Caco-2 (cell line): ENCODE results near the gene PLA2G4B. TPM values are rescaled to one million over a fixed set of nuclear protein-coding genes. Genes with fewer than 3 reads are reported as not detected.

Experiments used
- BruUV-seq: library from RNA; stranded (reverse); fragments of 400-500 nt; replicated peaks from 2 replicates; lab custom pipeline; 2021; lab: Mats Ljungman, UMichigan
- CTCF ChIA-PET: fragments of 300-600 bp; sonication (Branson Sonifier 250); formaldehyde crosslinking; loops from one replicate; lab custom pipeline; 2022; ENCODE audit warnings: antibody characterized with exemption; lab: Charles Lee
- POLR2A ChIA-PET: fragments of 300-600 bp; sonication (Branson Sonifier 250); formaldehyde crosslinking; loops from one replicate; lab custom pipeline; 2022; ENCODE audit warnings: antibody characterized with exemption; lab: Charles Lee
- DNase-seq, 2 experiments: peaks; one replicate each; pipeline versions ENCODE4 v3.0.0 to v3.0.0-alpha.2; 2020 to 2022
- H3K27me3 ChIP-seq: replicated peaks from 2 replicates; pipeline ENCODE4 v1.6.0; 2011; ENCODE audit warnings: low read length; ENCODE audit not compliant: control insufficient read depth, insufficient read depth
- H3K36me3 ChIP-seq: 2 replicates; pipeline ENCODE4 v1.5.1; 2011; ENCODE audit warnings: low read length; ENCODE audit not compliant: control insufficient read depth, insufficient read depth
- H3K4me1 ChIP-seq: fragments of 250-450 bp; sonication (Bioruptor Pico); 2 replicates; pipeline ENCODE4 v1.5.1; 2020; ENCODE audit warnings: mild to moderate bottlenecking
- H3K4me3 ChIP-seq: 2 replicates; pipeline ENCODE4 v1.5.1; 2011; ENCODE audit warnings: low read depth, mild to moderate bottlenecking, control low read depth, low read length
- H3K9me3 ChIP-seq: fragments of 250-450 bp; sonication (Bioruptor Pico); 2 replicates; pipeline ENCODE4 v1.5.1; 2020; ENCODE audit warnings: mild to moderate bottlenecking, moderate library complexity
- H3K27ac Mint-ChIP-seq: one replicate; pipeline ENCODE4 v1.8.0; 2022; ENCODE audit warnings: mixed read lengths; ENCODE audit not compliant: unreplicated experiment
- H3K27me3 Mint-ChIP-seq: one replicate; pipeline ENCODE4 v1.8.0; 2022; ENCODE audit warnings: mixed read lengths; ENCODE audit not compliant: insufficient read depth, unreplicated experiment
- H3K36me3 Mint-ChIP-seq: one replicate; pipeline ENCODE4 v1.8.0; 2022; ENCODE audit warnings: mild to moderate bottlenecking, mixed read lengths; ENCODE audit not compliant: insufficient read depth, unreplicated experiment
- H3K4me1 Mint-ChIP-seq: one replicate; pipeline ENCODE4 v1.8.0; 2022; ENCODE audit warnings: low read depth, mixed read lengths; ENCODE audit not compliant: unreplicated experiment
- H3K4me3 Mint-ChIP-seq: one replicate; pipeline ENCODE4 v1.8.0; 2022; ENCODE audit warnings: mild to moderate bottlenecking, moderate library complexity, mixed read lengths; ENCODE audit not compliant: unreplicated experiment
- H3K9me3 Mint-ChIP-seq: one replicate; pipeline ENCODE4 v1.8.0; 2022; ENCODE audit warnings: mixed read lengths; ENCODE audit not compliant: unreplicated experiment
- CTCF ChIP-seq, 2 experiments: fragments of 200-600 bp in 1 of 2; IDR thresholded peaks; 1 replicate in 1 of 2; 2 replicates in 1 of 2; pipeline versions ENCODE4 v1.5.1 to v1.8.0; 2011 to 2022; ENCODE audit warnings: antibody characterized with exemption in 1 of 2, control low read depth in 1 of 2, inconsistent platforms in 1 of 2, low read depth in 1 of 2, low read length in 1 of 2, mild to moderate bottlenecking in 1 of 2, moderate library complexity in 1 of 2; ENCODE audit not compliant: insufficient read depth in 1 of 2, severe bottlenecking in 1 of 2, unreplicated experiment in 1 of 2
- intact Hi-C: fragments of 100-400 bp; cut with micrococcal nuclease; formaldehyde crosslinking; loops from one replicate; pipeline ENCODE4 v1.10.0; 2022; ENCODE audit not compliant: unreplicated experiment
- total RNA-seq: library from RNA; stranded (reverse); gene quantifications from 2 replicates; pipeline ENCODE4 v1.2.3, GENCODE V29; 2022

PLA2G4B gene
- total RNA-seq, 1 experiment from 2014 or later, result 6.0 TPM

GRCh38 chr15:41855261-41855961 is 16.8 kb downstream of the PLA2G4B start:
- ChIA-PET POLR2A (no interaction called here), CTCF (interaction anchor here (1.6 kb wide), 1 partner anchor 49 kb away, joined by 5 read pairs; no protein-coding TSS in a partner anchor)
- H3K36me3 ChIP-seq, result no peaks in the 10 kb centered on the region
- intact Hi-C loops, result no loop called here
- DNase-seq, result no peak
- TF ChIP-seq CTCF (IDR thresholded peaks at IDR 0.05; ENCODE audit: insufficient read depth in 1 of 2, low read depth in 1 of 2, low read length in 1 of 2, severe bottlenecking in 1 of 2, unreplicated experiment in 1 of 2), result no peak
- H3K4me3 ChIP-seq, result no peak overlapping the region
- Mint-ChIP-seq H3K4me1 (no peaks in the 10 kb centered on the region), H3K9me3 (no peaks in the 10 kb centered on the region), H3K4me3 (no peak overlapping the region), H3K27me3 (no peaks in the 10 kb centered on the region), H3K27ac (peak overlapping the region; percentile 19), H3K36me3 (peaks cover 8% of the 10 kb centered on the region)
- no peaks in the 10 kb centered on the region for H3K4me1 ChIP-seq
- H3K9me3 ChIP-seq, result no peaks in the 10 kb centered on the region
- H3K27me3 ChIP-seq, result no peaks in the 10 kb centered on the region
- no TSS peak for BruUV-seq

GRCh38 chr15:41856262-41856661 is 17.6 kb downstream of the PLA2G4B start:
- H3K4me1 Mint-ChIP-seq, result no peaks in the 10 kb centered on the region
- POLR2A ChIA-PET, result interaction anchor here (0.6 kb wide), 1 partner anchor 84 kb away, joined by 3 read pairs; no protein-coding TSS in a partner anchor
- no peak overlapping the region for H3K27ac Mint-ChIP-seq
- no peaks in the 10 kb centered on the region for H3K27me3 ChIP-seq
- no peaks in the 10 kb centered on the region for H3K27me3 Mint-ChIP-seq
- no peak for DNase-seq
- no peaks in the 10 kb centered on the region for H3K9me3 ChIP-seq
- intact Hi-C loops, result no loop called here
- BruUV-seq, result no TSS peak
- H3K36me3 ChIP-seq, result no peaks in the 10 kb centered on the region
- no peak overlapping the region for H3K4me3 ChIP-seq
- TF ChIP-seq CTCF (IDR thresholded peaks at IDR 0.05; ENCODE audit: insufficient read depth in 1 of 2, low read depth in 1 of 2, low read length in 1 of 2, severe bottlenecking in 1 of 2, unreplicated experiment in 1 of 2), result no peak
- no peaks in the 10 kb centered on the region for H3K9me3 Mint-ChIP-seq
- CTCF ChIA-PET, result no interaction called here
- peaks cover 6% of the 10 kb centered on the region for H3K36me3 Mint-ChIP-seq
- H3K4me3 Mint-ChIP-seq, result no peak overlapping the region
- H3K4me1 ChIP-seq, result no peaks in the 10 kb centered on the region

- H3K4me3 Mint-ChIP-seq, result no peak overlapping the region
- no peaks in the 10 kb centered on the region for H3K27me3 ChIP-seq
- H3K27me3 Mint-ChIP-seq, result no peaks in the 10 kb centered on the region
- peaks cover 6% of the 10 kb centered on the region for H3K36me3 Mint-ChIP-seq
- no peak for TF ChIP-seq CTCF (IDR thresholded peaks at IDR 0.05; ENCODE audit: insufficient read depth in 1 of 2, low read depth in 1 of 2, low read length in 1 of 2, severe bottlenecking in 1 of 2, unreplicated experiment in 1 of 2)
- H3K4me1 Mint-ChIP-seq, result no peaks in the 10 kb centered on the region
- no peak overlapping the region for H3K27ac Mint-ChIP-seq
- H3K4me3 ChIP-seq, result no peak overlapping the region
- ChIA-PET POLR2A (interaction anchor here (0.6 kb wide), 1 partner anchor 84 kb away, joined by 3 read pairs; no protein-coding TSS in a partner anchor), CTCF (no interaction called here)
- no peak for DNase-seq
- intact Hi-C loops, result no loop called here
- no TSS peak for BruUV-seq
- no peaks in the 10 kb centered on the region for H3K4me1 ChIP-seq
- no peaks in the 10 kb centered on the region for H3K36me3 ChIP-seq
- H3K9me3 ChIP-seq, result no peaks in the 10 kb centered on the region
- H3K9me3 Mint-ChIP-seq, result no peaks in the 10 kb centered on the region
Observed at GRCh38 chr15:41856716-41857115, 18.1 kb downstream of the PLA2G4B start.
